SJCRH30 (cell line): Measurements from ENCODE around the gene SYDE2. TPM values are rescaled to one million over a fixed set of nuclear protein-coding genes. Genes with fewer than 3 reads are reported as not detected.

Experiments
- DNase-seq, 2 experiments: peaks; one replicate each; pipeline ENCODE4 v3.0.0-alpha.2; 2015 to 2020
- H3K27ac ChIP-seq: fragments of 250-450 bp; sonication (Bioruptor Pico); 2 replicates; pipeline ENCODE4 v1.5.1; 2020; ENCODE audit warnings: mild to moderate bottlenecking, moderate library complexity
- H3K27me3 ChIP-seq: fragments of 250-450 bp; sonication (Bioruptor Pico); 2 replicates; pipeline ENCODE4 v1.5.1; 2020; ENCODE audit warnings: mild to moderate bottlenecking, moderate library complexity
- H3K36me3 ChIP-seq: fragments of 250-450 bp; sonication (Bioruptor Pico); 2 replicates; pipeline ENCODE4 v1.5.1; 2020; ENCODE audit warnings: mild to moderate bottlenecking, moderate library complexity
- H3K4me1 ChIP-seq: fragments of 250-450 bp; sonication (Bioruptor Pico); 2 replicates; pipeline ENCODE4 v1.5.1; 2020; ENCODE audit warnings: mild to moderate bottlenecking, moderate library complexity
- H3K4me3 ChIP-seq: fragments of 250-450 bp; sonication (Bioruptor Pico); 2 replicates; pipeline ENCODE4 v1.5.1; 2020; ENCODE audit warnings: mild to moderate bottlenecking, moderate library complexity
- H3K9me3 ChIP-seq: fragments of 250-450 bp; sonication (Bioruptor Pico); replicated peaks from 2 replicates; pipeline ENCODE4 v1.5.1; 2020; ENCODE audit warnings: mild to moderate bottlenecking, moderate library complexity
- total RNA-seq: library from RNA; depleted of rRNA; stranded (reverse); fragments of >200 nt; shearing (Covaris generic); gene quantifications from 2 replicates; pipeline ENCODE4 v1.2.3, GENCODE V29; 2014

The SYDE2 gene
- total RNA-seq, 1 experiment from 2014 or later = 6.7 TPM

GRCh38 chr1:85225624-85226380 is 25.0 kb upstream of the SYDE2 start:
- Histone ChIP-seq H3K4me1 (peaks cover 43% of the 10 kb centered on the region), H3K36me3 (no peaks in the 10 kb centered on the region), H3K9me3 (no peaks in the 10 kb centered on the region), H3K27ac (peak overlapping the region; percentile 64), H3K4me3 (peak overlapping the region; percentile 14), H3K27me3 (no peaks in the 10 kb centered on the region)
- DNase-seq = peak; percentile 19 to 60

GRCh38 chr1:85224734-85225623 is 24.2 kb upstream of the SYDE2 start:
- peak; percentile 58 to 65 for DNase-seq
- Histone ChIP-seq H3K4me3 (peak overlapping the region; percentile 14), H3K4me1 (peaks cover 35% of the 10 kb centered on the region), H3K27ac (peak overlapping the region; percentile 64), H3K9me3 (no peaks in the 10 kb centered on the region), H3K27me3 (no peaks in the 10 kb centered on the region), H3K36me3 (no peaks in the 10 kb centered on the region)

- H3K27me3 ChIP-seq = no peaks in the 10 kb centered on the region
- H3K4me3 ChIP-seq = no peak overlapping the region
- no peaks in the 10 kb centered on the region for H3K9me3 ChIP-seq
- H3K36me3 ChIP-seq = no peaks in the 10 kb centered on the region
- H3K27ac ChIP-seq = no peak overlapping the region
- H3K4me1 ChIP-seq = peaks cover 32% of the 10 kb centered on the region
- DNase-seq = no peak
Measured at GRCh38 chr1:85224295-85224694, 23.5 kb upstream of the SYDE2 start.

- no peaks in the 10 kb centered on the region for H3K36me3 ChIP-seq
- peaks cover 25% of the 10 kb centered on the region for H3K4me1 ChIP-seq
Measured at GRCh38 chr1:85223334-85223733, 22.5 kb upstream of the SYDE2 start.

GRCh38 chr1:85220756-85221201 is 20.0 kb upstream of the SYDE2 start:
- no peak overlapping the region for H3K27ac ChIP-seq
- H3K36me3 ChIP-seq = no peaks in the 10 kb centered on the region
- no peaks in the 10 kb centered on the region for H3K9me3 ChIP-seq
- no peak overlapping the region for H3K4me3 ChIP-seq
- peaks cover 19% of the 10 kb centered on the region for H3K4me1 ChIP-seq
- H3K27me3 ChIP-seq = no peaks in the 10 kb centered on the region
- no peak for DNase-seq

More at GRCh38 chr1:85223334-85223733, 22.5 kb upstream of the SYDE2 start:
- H3K27ac ChIP-seq = no peak overlapping the region
- no peak for DNase-seq
- H3K9me3 ChIP-seq = no peaks in the 10 kb centered on the region
- no peaks in the 10 kb centered on the region for H3K27me3 ChIP-seq
- no peak overlapping the region for H3K4me3 ChIP-seq

- H3K4me3 ChIP-seq = no peak overlapping the region
Measured at GRCh38 chr1:85219853-85220610, 19.2 kb upstream of the SYDE2 start.

GRCh38 chr1:85216697-85217096 is 15.9 kb upstream of the SYDE2 start:
- no peaks in the 10 kb centered on the region for H3K27me3 ChIP-seq
- DNase-seq = no peak
- H3K4me1 ChIP-seq = no peaks in the 10 kb centered on the region
- H3K36me3 ChIP-seq = no peaks in the 10 kb centered on the region
- no peaks in the 10 kb centered on the region for H3K9me3 ChIP-seq
- no peak overlapping the region for H3K27ac ChIP-seq
- no peak overlapping the region for H3K4me3 ChIP-seq

More at GRCh38 chr1:85219853-85220610, 19.2 kb upstream of the SYDE2 start:
- H3K36me3 ChIP-seq = no peaks in the 10 kb centered on the region
- H3K9me3 ChIP-seq = no peaks in the 10 kb centered on the region
- H3K27ac ChIP-seq = no peak overlapping the region
- H3K27me3 ChIP-seq = no peaks in the 10 kb centered on the region
- no peak for DNase-seq
- H3K4me1 ChIP-seq = peaks cover 12% of the 10 kb centered on the region

GRCh38 chr1:85214654-85215053 is 13.8 kb upstream of the SYDE2 start:
- no peaks in the 10 kb centered on the region for H3K9me3 ChIP-seq
- DNase-seq = no peak
- H3K4me1 ChIP-seq = no peaks in the 10 kb centered on the region
- H3K27ac ChIP-seq = no peak overlapping the region
- H3K4me3 ChIP-seq = no peak overlapping the region
- H3K36me3 ChIP-seq = no peaks in the 10 kb centered on the region
- H3K27me3 ChIP-seq = no peaks in the 10 kb centered on the region

GRCh38 chr1:85208488-85208887 is 7.7 kb upstream of the SYDE2 start:
- Histone ChIP-seq H3K27ac (no peak overlapping the region), H3K9me3 (no peaks in the 10 kb centered on the region), H3K4me3 (no peak overlapping the region), H3K27me3 (no peaks in the 10 kb centered on the region), H3K36me3 (no peaks in the 10 kb centered on the region), H3K4me1 (no peaks in the 10 kb centered on the region)
- no peak for DNase-seq

GRCh38 chr1:85203573-85204171 is 2.9 kb upstream of the SYDE2 start:
- no peak overlapping the region for H3K27ac ChIP-seq
- DNase-seq = no peak

GRCh38 chr1:85202864-85203255 is 2.0 kb upstream of the SYDE2 start:
- Histone ChIP-seq H3K4me3 (no peak overlapping the region), H3K4me1 (peaks cover 11% of the 10 kb centered on the region), H3K27me3 (no peaks in the 10 kb centered on the region), H3K27ac (no peak overlapping the region), H3K36me3 (no peaks in the 10 kb centered on the region), H3K9me3 (no peaks in the 10 kb centered on the region)
- DNase-seq = no peak

More at GRCh38 chr1:85203573-85204171, 2.9 kb upstream of the SYDE2 start:
- Histone ChIP-seq H3K27me3 (no peaks in the 10 kb centered on the region), H3K4me1 (peaks cover 11% of the 10 kb centered on the region), H3K4me3 (no peak overlapping the region), H3K9me3 (no peaks in the 10 kb centered on the region), H3K36me3 (no peaks in the 10 kb centered on the region)

GRCh38 chr1:85202092-85202863 is 1.5 kb upstream of the SYDE2 start:
- Histone ChIP-seq H3K27ac (peak overlapping the region; percentile 89; the same call in 1 of the 2 replicates), H3K27me3 (no peaks in the 10 kb centered on the region), H3K4me3 (peak overlapping the region; percentile 95), H3K9me3 (no peaks in the 10 kb centered on the region), H3K4me1 (peaks cover 11% of the 10 kb centered on the region), H3K36me3 (no peaks in the 10 kb centered on the region; the same call in 1 of the 2 replicates)
- no peak for DNase-seq

GRCh38 chr1:85201340-85202091 is 700 bp upstream of the SYDE2 start:
- Histone ChIP-seq H3K27me3 (no peaks in the 10 kb centered on the region), H3K4me3 (peak overlapping the region; percentile 95), H3K9me3 (no peaks in the 10 kb centered on the region), H3K36me3 (no peaks in the 10 kb centered on the region; the same call in 1 of the 2 replicates), H3K27ac (peak overlapping the region; percentile 89), H3K4me1 (peaks cover 11% of the 10 kb centered on the region)
- DNase-seq = peak; percentile 72 to 76
